Endothelial cell of umbilical vein (primary cell): ENCODE data around the gene E2F4. TPM values are rescaled to one million over a fixed set of nuclear protein-coding genes. Genes with fewer than 3 reads are reported as not detected.

Experiments
- BruUV-seq: library from RNA; stranded (reverse); fragments of 400-500 nt; replicated peaks from 2 replicates; lab custom pipeline; 2021; lab: Mats Ljungman, UMichigan
- CTCF ChIA-PET: fragments of 300-600, 350-600 bp; sonication (Branson Sonifier 250); formaldehyde crosslinking; loops from one replicate; lab custom pipeline; 2021; ENCODE audit warnings: antibody characterized with exemption, inconsistent platforms; lab: Charles Lee
- POLR2A ChIA-PET: fragments of 300-600, 350-600 bp; sonication (Branson Sonifier 250); formaldehyde crosslinking; loops from one replicate; lab custom pipeline; 2021; ENCODE audit warnings: antibody characterized with exemption, inconsistent platforms; lab: Charles Lee
- DNase-seq: peaks from one replicate; pipeline ENCODE4 v3.0.0-alpha.2; 2011; ENCODE audit warnings: low read depth, low spot score
- FAIRE-seq: peaks from 2 replicates; lab custom pipeline; 2011; peaks lifted over from hg19 to GRCh38; lab: Jason Lieb, UNC
- H2AFZ ChIP-seq: 2 replicates; pipeline ENCODE4 v1.6.0; 2012; ENCODE audit warnings: low read depth, low read length, control low read depth, inconsistent platforms
- H3K27ac ChIP-seq: 2 replicates; pipeline ENCODE4 v1.5.1; 2011; ENCODE audit warnings: low read depth, mild to moderate bottlenecking, control low read depth, low read length, moderate library complexity; ENCODE audit not compliant: insufficient read depth
- H3K27me3 ChIP-seq, 2 experiments: 2 replicates each; pipeline versions ENCODE4 v1.6.0 to v1.6.1; 2011; ENCODE audit warnings: low read length in 2 of 2, mixed read lengths in 1 of 2; ENCODE audit not compliant: control insufficient read depth in 2 of 2, insufficient read depth in 2 of 2
- H3K36me3 ChIP-seq, 2 experiments: 2 replicates in 1 of 2; 3 replicates in 1 of 2; pipeline ENCODE4 v1.5.1; 2011; ENCODE audit warnings: low read length in 2 of 2, mild to moderate bottlenecking in 1 of 2, moderate library complexity in 1 of 2; ENCODE audit not compliant: control insufficient read depth in 2 of 2, insufficient read depth in 2 of 2; ENCODE audit errors: extremely low read depth in 1 of 2
- H3K4me1 ChIP-seq: 3 replicates; pipeline ENCODE4 v1.5.1; 2011; ENCODE audit warnings: mild to moderate bottlenecking, low read length; ENCODE audit not compliant: control insufficient read depth, insufficient read depth; ENCODE audit errors: extremely low read depth
- H3K4me2 ChIP-seq: 2 replicates; pipeline ENCODE4 v1.6.1; 2011; ENCODE audit warnings: low read length, control low read depth, mixed read lengths; ENCODE audit not compliant: insufficient read depth
- H3K4me3 ChIP-seq, 3 experiments: fragments of 200-600 bp in 1 of 3; sonication (generic), shearing (Covaris generic) in 1 of 3; replicated peaks in 1 of 3; 2 replicates each; pipeline ENCODE4 v1.5.1; 2011 to 2016; ENCODE audit warnings: control low read depth in 3 of 3, low read length in 3 of 3, mild to moderate bottlenecking in 2 of 3, inconsistent platforms in 1 of 3, low read depth in 1 of 3, moderate library complexity in 1 of 3; ENCODE audit not compliant: insufficient read depth in 1 of 3
- H3K79me2 ChIP-seq: 2 replicates; pipeline ENCODE4 v1.6.0; 2012; ENCODE audit warnings: low read length, inconsistent platforms; ENCODE audit not compliant: control insufficient read depth, insufficient read depth
- H3K9ac ChIP-seq: replicated peaks from 2 replicates; pipeline ENCODE3; 2011; ENCODE audit warnings: low read length, control low read depth; ENCODE audit not compliant: insufficient read depth; ENCODE audit errors: extremely low read depth
- H3K9me1 ChIP-seq: replicated peaks from 3 replicates; pipeline ENCODE4 v1.6.0; 2011; ENCODE audit warnings: mild to moderate bottlenecking, low read length; ENCODE audit not compliant: control insufficient read depth, insufficient read depth; ENCODE audit errors: extremely low read depth
- H3K9me3 ChIP-seq: replicated peaks from 2 replicates; pipeline ENCODE4 v1.5.1; 2012; ENCODE audit warnings: low read length, inconsistent platforms; ENCODE audit not compliant: control insufficient read depth, insufficient read depth
- H4K20me1 ChIP-seq: replicated peaks from 2 replicates; pipeline ENCODE3; 2011; ENCODE audit warnings: mild to moderate bottlenecking, low read length; ENCODE audit not compliant: control insufficient read depth, insufficient read depth; ENCODE audit errors: extremely low read depth
- CTCF ChIP-seq, 2 donors: IDR thresholded peaks; 1 replicate in 1 of 2; 2 replicates in 1 of 2; pipeline ENCODE4 v1.5.1; 2011; ENCODE audit warnings: low read length in 2 of 2, mild to moderate bottlenecking in 2 of 2, moderate library complexity in 2 of 2, control low read depth in 1 of 2, inconsistent platforms in 1 of 2, low read depth in 1 of 2; ENCODE audit not compliant: insufficient read depth in 1 of 2; ENCODE audit errors: extremely low read depth in 1 of 2
- EZH2 ChIP-seq: IDR thresholded peaks from 2 replicates; pipeline ENCODE4 v1.6.1; 2012; ENCODE audit warnings: borderline replicate concordance, low read depth, mild to moderate bottlenecking, moderate library complexity, low read length, inconsistent platforms; ENCODE audit not compliant: severe bottlenecking
- FOS ChIP-seq: IDR thresholded peaks from 2 replicates; pipeline ENCODE4 v1.6.1; 2011; ENCODE audit warnings: mild to moderate bottlenecking, low read length, moderate library complexity, borderline replicate concordance; ENCODE audit not compliant: insufficient read depth
- GATA2 ChIP-seq: IDR thresholded peaks from 2 replicates; pipeline ENCODE4 v1.7.0; 2011; ENCODE audit warnings: low read depth, mild to moderate bottlenecking, moderate library complexity, mixed read lengths, low read length; ENCODE audit not compliant: insufficient read length, insufficient read depth
- JUN ChIP-seq: IDR thresholded peaks from 2 replicates; pipeline ENCODE4 v1.6.1; 2011; ENCODE audit warnings: borderline replicate concordance, low read depth; ENCODE audit not compliant: insufficient read length, insufficient read depth
- MAX ChIP-seq: IDR thresholded peaks from 2 replicates; pipeline ENCODE4 v1.6.1; 2011; ENCODE audit not compliant: insufficient read depth, insufficient read length
- MYC ChIP-seq: IDR thresholded peaks from one replicate; pipeline ENCODE4 v1.6.1; 2011; ENCODE audit warnings: mild to moderate bottlenecking, low read depth, low read length
- POLR2A ChIP-seq: IDR thresholded peaks from 2 replicates; pipeline ENCODE4 v1.6.1; 2012; ENCODE audit warnings: low read depth, mild to moderate bottlenecking, control low read depth, low read length
- POLR2AphosphoS5 ChIP-seq: IDR thresholded peaks from 2 replicates; pipeline ENCODE4 v1.6.1; 2012; ENCODE audit warnings: low read depth, mild to moderate bottlenecking, control low read depth, low read length, moderate library complexity; ENCODE audit not compliant: insufficient read depth
- dilution Hi-C: fragments of 300-500 bp; cut with MboI; formaldehyde crosslinking; loops from one replicate; pipeline ENCODE4 v1.15.0; 2019; ENCODE audit warnings: low sequenced_read_pairs; ENCODE audit not compliant: extremely low pct_ligation_motif_present
- intact Hi-C: fragments of 100-400 bp; cut with micrococcal nuclease; formaldehyde crosslinking; loops from one replicate; pipeline ENCODE4 v1.10.0; 2022
- polyA plus RNA-seq, 4 experiments: library from polyadenylated mRNA; depleted of rRNA in 3 of 4; stranded (reverse) in 3 of 4; unstranded in 1 of 4; fragments of >200 nt; gene quantifications; 2 replicates each; pipeline versions ENCODE4 v1.2.1 to v1.2.3, GENCODE V29; 2011 to 2012; ENCODE audit warnings: missing spikeins in 1 of 4
- total RNA-seq: library from RNA; stranded (reverse); gene quantifications from 2 replicates; pipeline ENCODE4 v1.2.3, GENCODE V29; 2021

The E2F4 gene
- total and polyA plus RNA-seq, 2 donors (not counting 3 experiments of a cell fraction or from before 2014, with no cell fraction given): 112 to 168 TPM

GRCh38 chr16:67202426-67202825, 10.5 kb downstream of the E2F4 start:
- peaks cover 2 to 43% of the 10 kb centered on the region in 2 experiments for H3K36me3 ChIP-seq
- CTCF ChIA-PET: interaction anchor here (0.9 to 1.6 kb wide), 3 partner anchors 10 to 47 kb away, joined by 3 to 6 read pairs (median 5); partner anchors contain the start of gene E2F4

GRCh38 chr16:67202956-67203493, 11.1 kb downstream of the E2F4 start:
- H3K36me3 ChIP-seq: peaks cover 0 to 37% of the 10 kb centered on the region in 2 experiments

More at GRCh38 chr16:67202426-67202825, 10.5 kb downstream of the E2F4 start:
- no peaks in the 10 kb centered on the region for H4K20me1 ChIP-seq
- FAIRE-seq: no peak
- no peak overlapping the region for H3K9ac ChIP-seq
- TF ChIP-seq MYC (no peak), POLR2A (no peak), EZH2 (no peak)
- H3K27ac ChIP-seq: no peak overlapping the region
- BruUV-seq: no TSS peak
- intact Hi-C loops (no loop called here), dilution Hi-C loops (no loop called here)
- H3K79me2 ChIP-seq: no peaks in the 10 kb centered on the region
- H3K4me2 ChIP-seq: no peak overlapping the region
- POLR2A ChIA-PET: interaction anchor here (0.6 kb wide), 1 partner anchor 56 kb away, joined by 3 read pairs; no protein-coding TSS in a partner anchor
- no peak for DNase-seq
- H3K9me3 ChIP-seq: no peaks in the 10 kb centered on the region
- no peak overlapping the region for H3K4me3 ChIP-seq
- H3K4me1 ChIP-seq: peaks cover 2% of the 10 kb centered on the region
- no peak overlapping the region for H2AFZ ChIP-seq
- no peaks in the 10 kb centered on the region for H3K27me3 ChIP-seq
- no peaks in the 10 kb centered on the region for H3K9me1 ChIP-seq

More at GRCh38 chr16:67202956-67203493, 11.1 kb downstream of the E2F4 start:
- Histone ChIP-seq H3K9me3 (no peaks in the 10 kb centered on the region), H3K9me1 (no peaks in the 10 kb centered on the region), H3K27me3 (no peaks in the 10 kb centered on the region), H3K79me2 (no peaks in the 10 kb centered on the region), H2AFZ (no peak overlapping the region), H3K27ac (no peak overlapping the region), H3K4me1 (peaks cover 2% of the 10 kb centered on the region), H3K4me2 (no peak overlapping the region), H4K20me1 (no peaks in the 10 kb centered on the region), H3K9ac (no peak overlapping the region), H3K4me3 (no peak overlapping the region)
- FAIRE-seq (no peak), DNase-seq (no peak)
- intact Hi-C loops (no loop called here), dilution Hi-C loops (no loop called here)
- ChIA-PET CTCF (interaction anchor here (0.9 to 1.6 kb wide), 4 partner anchors 10 to 48 kb away, joined by 3 to 6 read pairs (median 4); partner anchors contain the start of gene E2F4), POLR2A (no interaction called here)
- no TSS peak for BruUV-seq
- TF ChIP-seq GATA2: no peak
- TF ChIP-seq MAX: no peak
- TF ChIP-seq POLR2AphosphoS5: no peak
- TF ChIP-seq POLR2A: no peak
- no peak for TF ChIP-seq EZH2
- TF ChIP-seq FOS: no peak
- TF ChIP-seq MYC: no peak
- no peak for TF ChIP-seq CTCF (IDR thresholded peaks at IDR 0.05; ENCODE audit: extremely low read depth in 1 of 2, insufficient read depth in 1 of 2, low read depth in 1 of 2, low read length in 2 of 2)
- no peak for TF ChIP-seq JUN
